ENCODE data around the gene MET. TPM values are rescaled to one million over a fixed set of nuclear protein-coding genes. Genes with fewer than 3 reads are reported as not detected.

MET gene
- total and polyA plus RNA-seq, 2 donors (not counting 3 experiments of a cell fraction or from before 2014, with no cell fraction given) = 21.1 to 44.5 TPM

DNA sequence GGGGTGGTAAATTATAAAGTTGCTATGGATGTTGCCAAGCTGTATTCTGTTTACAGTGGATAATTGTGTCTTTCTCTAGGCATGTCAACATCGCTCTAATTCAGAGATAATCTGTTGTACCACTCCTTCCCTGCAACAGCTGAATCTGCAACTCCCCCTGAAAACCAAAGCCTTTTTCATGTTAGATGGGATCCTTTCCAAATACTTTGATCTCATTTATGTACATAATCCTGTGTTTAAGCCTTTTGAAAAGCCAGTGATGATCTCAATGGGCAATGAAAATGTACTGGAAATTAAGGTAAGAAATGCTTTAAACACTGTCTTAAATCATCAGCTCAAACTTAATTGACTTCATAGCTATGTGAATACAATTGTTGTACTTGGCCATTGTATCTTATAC lies 91.0 kb downstream of the MET start:
- no peak overlapping the region for H3K4me2 ChIP-seq (ENCODE audit: insufficient read depth, low read length)
- no peaks in the 10 kb centered on the region for H3K79me2 ChIP-seq (ENCODE audit: control insufficient read depth, insufficient read depth, low read length)
- TF ChIP-seq POLR2A (IDR thresholded peaks at IDR 0.05; ENCODE audit: low read depth, low read length) (no peak), EZH2 (IDR thresholded peaks at IDR 0.05; ENCODE audit: borderline replicate concordance, low read depth, low read length, severe bottlenecking) (no peak), FOS (IDR thresholded peaks at IDR 0.05; ENCODE audit: borderline replicate concordance, insufficient read depth, low read length) (no peak), GATA2 (IDR thresholded peaks at IDR 0.05; ENCODE audit: insufficient read depth, insufficient read length, low read depth, low read length) (no peak), JUN (IDR thresholded peaks at IDR 0.05; ENCODE audit: borderline replicate concordance, insufficient read depth, insufficient read length, low read depth) (no peak), MYC (IDR thresholded peaks at IDR 0.05; ENCODE audit: low read depth, low read length) (no peak), POLR2AphosphoS5 (IDR thresholded peaks at IDR 0.05; ENCODE audit: insufficient read depth, low read depth, low read length) (no peak)
- TF ChIP-seq, protein P1, sequence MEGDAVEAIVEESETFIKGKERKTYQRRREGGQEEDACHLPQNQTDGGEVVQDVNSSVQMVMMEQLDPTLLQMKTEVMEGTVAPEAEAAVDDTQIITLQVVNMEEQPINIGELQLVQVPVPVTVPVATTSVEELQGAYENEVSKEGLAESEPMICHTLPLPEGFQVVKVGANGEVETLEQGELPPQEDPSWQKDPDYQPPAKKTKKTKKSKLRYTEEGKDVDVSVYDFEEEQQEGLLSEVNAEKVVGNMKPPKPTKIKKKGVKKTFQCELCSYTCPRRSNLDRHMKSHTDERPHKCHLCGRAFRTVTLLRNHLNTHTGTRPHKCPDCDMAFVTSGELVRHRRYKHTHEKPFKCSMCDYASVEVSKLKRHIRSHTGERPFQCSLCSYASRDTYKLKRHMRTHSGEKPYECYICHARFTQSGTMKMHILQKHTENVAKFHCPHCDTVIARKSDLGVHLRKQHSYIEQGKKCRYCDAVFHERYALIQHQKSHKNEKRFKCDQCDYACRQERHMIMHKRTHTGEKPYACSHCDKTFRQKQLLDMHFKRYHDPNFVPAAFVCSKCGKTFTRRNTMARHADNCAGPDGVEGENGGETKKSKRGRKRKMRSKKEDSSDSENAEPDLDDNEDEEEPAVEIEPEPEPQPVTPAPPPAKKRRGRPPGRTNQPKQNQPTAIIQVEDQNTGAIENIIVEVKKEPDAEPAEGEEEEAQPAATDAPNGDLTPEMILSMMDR (IDR thresholded peaks at IDR 0.05; ENCODE audit: extremely low read depth in 1 of 2, insufficient read depth in 1 of 2, low read depth in 1 of 2, low read length in 2 of 2) = no peak
- TF ChIP-seq, protein P2, sequence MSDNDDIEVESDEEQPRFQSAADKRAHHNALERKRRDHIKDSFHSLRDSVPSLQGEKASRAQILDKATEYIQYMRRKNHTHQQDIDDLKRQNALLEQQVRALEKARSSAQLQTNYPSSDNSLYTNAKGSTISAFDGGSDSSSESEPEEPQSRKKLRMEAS (IDR thresholded peaks at IDR 0.05; ENCODE audit: insufficient read depth, insufficient read length) = no peak
- no peak overlapping the region for H3K9ac ChIP-seq (replicated peaks; ENCODE audit: extremely low read depth, insufficient read depth, low read length)
- H3K9me3 ChIP-seq (replicated peaks; ENCODE audit: control insufficient read depth, insufficient read depth, low read length) = no peaks in the 10 kb centered on the region
- DNase-seq (ENCODE audit: low read depth, low spot score) (no peak), FAIRE-seq (no peak)
- no peak overlapping the region for H2AFZ ChIP-seq (ENCODE audit: low read depth, low read length)
- dilution Hi-C loops (cut with MboI; ENCODE audit: extremely low pct_ligation_motif_present, low sequenced_read_pairs) (no loop called here), intact Hi-C loops (cut with micrococcal nuclease) (no loop called here)
- H3K4me1 ChIP-seq (ENCODE audit: control insufficient read depth, extremely low read depth, insufficient read depth, low read length) = peaks cover 9% of the 10 kb centered on the region
- H3K36me3 ChIP-seq (ENCODE audit: control insufficient read depth in 2 of 2, extremely low read depth in 1 of 2, insufficient read depth in 2 of 2, low read length in 2 of 2) = peaks cover 0 to 9% of the 10 kb centered on the region in 2 experiments
- POLR2A ChIA-PET = no interaction called here
- no peak overlapping the region for H3K27ac ChIP-seq (ENCODE audit: insufficient read depth, low read depth, low read length)
- BruUV-seq (replicated peaks) = no TSS peak
- H4K20me1 ChIP-seq (replicated peaks; ENCODE audit: control insufficient read depth, extremely low read depth, insufficient read depth, low read length) = no peaks in the 10 kb centered on the region
- H3K9me1 ChIP-seq (replicated peaks; ENCODE audit: control insufficient read depth, extremely low read depth, insufficient read depth, low read length) = no peaks in the 10 kb centered on the region
- CTCF ChIA-PET = interaction anchor here (1.2 to 2.0 kb wide), 8 partner anchors 10 to 174 kb away, joined by 3 to 7 read pairs (median 3); partner anchors contain the start of gene MET
- no peaks in the 10 kb centered on the region for H3K27me3 ChIP-seq (ENCODE audit: control insufficient read depth in 2 of 2, insufficient read depth in 2 of 2, low read length in 2 of 2)
- no peak overlapping the region for H3K4me3 ChIP-seq (replicated peaks in 1 of 3; ENCODE audit: insufficient read depth in 1 of 3, low read depth in 1 of 3, low read length in 3 of 3)

Measured in endothelial cell of umbilical vein (primary cell).